ENCODE results near the gene TXNDC9. TPM values are rescaled to one million over a fixed set of nuclear protein-coding genes. Genes with fewer than 3 reads are reported as not detected.
A peak's percentile ranks its signal among the peaks of the same experiment; 100 is the strongest.
"Not testable (repeated sequence)": the region's sequence is repeated elsewhere in the genome, so short reads cannot be mapped to it uniquely, and the experiment has no call there.

Gene TXNDC9
- total and polyA plus RNA-seq, 7 donors = 13.0 to 32.1 (median 20.3) TPM

- peaks cover 7% of the 10 kb centered on the region for H3K4me1 ChIP-seq
These were observed 10.1 kb upstream of the TXNDC9 start for GRCh38 chr2:99346218-99346617.

GRCh38 chr2:99345446-99345845, 9.3 kb upstream of the TXNDC9 start:
- H3K27ac ChIP-seq; intact Hi-C loops (cut with DNase I); H3K9me3 ChIP-seq; DNase-seq; ATAC-seq; H3K27me3 ChIP-seq (ENCODE audit: insufficient read depth in 3 of 3, low read length in 2 of 3); H3K36me3 ChIP-seq (ENCODE audit: insufficient read depth in 1 of 2, low read depth in 1 of 2); H3K4me3 ChIP-seq: not testable (repeated sequence)
- H3K4me1 ChIP-seq = peaks cover 14% of the 10 kb centered on the region
- WGBS, 3 donors = 94 to 98% (median 97%) methylated on average over 7 of the region's 7 CpGs

More at GRCh38 chr2:99346218-99346617, 10.1 kb upstream of the TXNDC9 start:
- Histone ChIP-seq H3K36me3 (ENCODE audit: insufficient read depth in 1 of 2, low read depth in 1 of 2) (no peaks in the 10 kb centered on the region), H3K27me3 (ENCODE audit: insufficient read depth in 3 of 3, low read length in 2 of 3) (no peaks in the 10 kb centered on the region), H3K27ac (no peak overlapping the region), H3K9me3 (no peaks in the 10 kb centered on the region), H3K4me3 (no peak overlapping the region)
- intact Hi-C loops (cut with DNase I) = no loop called here
- ATAC-seq = no peak
- no peak for DNase-seq
- TF ChIP-seq CTCF (IDR thresholded peaks at IDR 0.05) = no peak

GRCh38 chr2:99342536-99342935, 6.4 kb upstream of the TXNDC9 start:
- H3K9me3 ChIP-seq = no peaks in the 10 kb centered on the region
- no peaks in the 10 kb centered on the region for H3K36me3 ChIP-seq (ENCODE audit: insufficient read depth in 1 of 2, low read depth in 1 of 2)
- H3K4me3 ChIP-seq = no peak overlapping the region
- ATAC-seq (no peak), DNase-seq (no peak)
- H3K27me3 ChIP-seq (ENCODE audit: insufficient read depth in 3 of 3, low read length in 2 of 3) = no peaks in the 10 kb centered on the region
- 94 to 100% (median 98%) methylated on average over 2 of the region's 2 CpGs for WGBS, 3 donors
- peaks cover 34% of the 10 kb centered on the region for H3K4me1 ChIP-seq
- no peak overlapping the region for H3K27ac ChIP-seq
- intact Hi-C loops (cut with DNase I) = no loop called here
- no peak for TF ChIP-seq CTCF (IDR thresholded peaks at IDR 0.05)

GRCh38 chr2:99340669-99341236, 4.6 kb upstream of the TXNDC9 start:
- ATAC-seq (no peak), DNase-seq (no peak)
- no peak for TF ChIP-seq CTCF (IDR thresholded peaks at IDR 0.05)
- no peak overlapping the region for H3K27ac ChIP-seq
- intact Hi-C loops (cut with DNase I) = no loop called here
- H3K36me3 ChIP-seq (ENCODE audit: insufficient read depth in 1 of 2, low read depth in 1 of 2) = no peaks in the 10 kb centered on the region
- H3K4me3 ChIP-seq = no peak overlapping the region
- WGBS, 3 donors = 83 to 84% (median 83%) methylated on average over 8 of the region's 8 CpGs
- H3K4me1 ChIP-seq = peaks cover 34% of the 10 kb centered on the region
- H3K9me3 ChIP-seq = no peaks in the 10 kb centered on the region
- H3K27me3 ChIP-seq (ENCODE audit: insufficient read depth in 3 of 3, low read length in 2 of 3) = no peaks in the 10 kb centered on the region

- intact Hi-C loops (cut with DNase I) = loop anchor here in 1 of 2 donors (5.0 to 10.0 kb wide), 2 partner anchors 153 to 154 kb away; partner anchors contain the start of genes MITD1, MRPL30 and REV1
- Histone ChIP-seq H3K27ac (peak overlapping the region; percentile 97), H3K4me1 (peaks cover 50% of the 10 kb centered on the region), H3K27me3 (ENCODE audit: insufficient read depth in 3 of 3, low read length in 2 of 3) (no peaks in the 10 kb centered on the region), H3K36me3 (ENCODE audit: insufficient read depth in 1 of 2, low read depth in 1 of 2) (peaks cover 0 to 4% of the 10 kb centered on the region in 2 donors), H3K9me3 (no peaks in the 10 kb centered on the region), H3K4me3 (peak overlapping the region; percentile 95)
- no peak for ATAC-seq
- 3 to 5% (median 4%) methylated on average over 17 of the region's 17 CpGs for WGBS, 3 donors
- no peak for DNase-seq
- TF ChIP-seq CTCF (IDR thresholded peaks at IDR 0.05) = no peak
These were observed 2.0 kb upstream of the TXNDC9 start for GRCh38 chr2:99338029-99338585.

All from psoas muscle (tissue), 8 donors.